Measurements from ENCODE around the gene NRK.
"Not testable (repeated sequence)": the region's sequence is repeated elsewhere in the genome, so short reads cannot be mapped to it uniquely, and the experiment has no call there.

NRK gene, protein sequence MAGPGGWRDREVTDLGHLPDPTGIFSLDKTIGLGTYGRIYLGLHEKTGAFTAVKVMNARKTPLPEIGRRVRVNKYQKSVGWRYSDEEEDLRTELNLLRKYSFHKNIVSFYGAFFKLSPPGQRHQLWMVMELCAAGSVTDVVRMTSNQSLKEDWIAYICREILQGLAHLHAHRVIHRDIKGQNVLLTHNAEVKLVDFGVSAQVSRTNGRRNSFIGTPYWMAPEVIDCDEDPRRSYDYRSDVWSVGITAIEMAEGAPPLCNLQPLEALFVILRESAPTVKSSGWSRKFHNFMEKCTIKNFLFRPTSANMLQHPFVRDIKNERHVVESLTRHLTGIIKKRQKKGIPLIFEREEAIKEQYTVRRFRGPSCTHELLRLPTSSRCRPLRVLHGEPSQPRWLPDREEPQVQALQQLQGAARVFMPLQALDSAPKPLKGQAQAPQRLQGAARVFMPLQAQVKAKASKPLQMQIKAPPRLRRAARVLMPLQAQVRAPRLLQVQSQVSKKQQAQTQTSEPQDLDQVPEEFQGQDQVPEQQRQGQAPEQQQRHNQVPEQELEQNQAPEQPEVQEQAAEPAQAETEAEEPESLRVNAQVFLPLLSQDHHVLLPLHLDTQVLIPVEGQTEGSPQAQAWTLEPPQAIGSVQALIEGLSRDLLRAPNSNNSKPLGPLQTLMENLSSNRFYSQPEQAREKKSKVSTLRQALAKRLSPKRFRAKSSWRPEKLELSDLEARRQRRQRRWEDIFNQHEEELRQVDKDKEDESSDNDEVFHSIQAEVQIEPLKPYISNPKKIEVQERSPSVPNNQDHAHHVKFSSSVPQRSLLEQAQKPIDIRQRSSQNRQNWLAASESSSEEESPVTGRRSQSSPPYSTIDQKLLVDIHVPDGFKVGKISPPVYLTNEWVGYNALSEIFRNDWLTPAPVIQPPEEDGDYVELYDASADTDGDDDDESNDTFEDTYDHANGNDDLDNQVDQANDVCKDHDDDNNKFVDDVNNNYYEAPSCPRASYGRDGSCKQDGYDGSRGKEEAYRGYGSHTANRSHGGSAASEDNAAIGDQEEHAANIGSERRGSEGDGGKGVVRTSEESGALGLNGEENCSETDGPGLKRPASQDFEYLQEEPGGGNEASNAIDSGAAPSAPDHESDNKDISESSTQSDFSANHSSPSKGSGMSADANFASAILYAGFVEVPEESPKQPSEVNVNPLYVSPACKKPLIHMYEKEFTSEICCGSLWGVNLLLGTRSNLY (N-terminal part only)

DNA sequence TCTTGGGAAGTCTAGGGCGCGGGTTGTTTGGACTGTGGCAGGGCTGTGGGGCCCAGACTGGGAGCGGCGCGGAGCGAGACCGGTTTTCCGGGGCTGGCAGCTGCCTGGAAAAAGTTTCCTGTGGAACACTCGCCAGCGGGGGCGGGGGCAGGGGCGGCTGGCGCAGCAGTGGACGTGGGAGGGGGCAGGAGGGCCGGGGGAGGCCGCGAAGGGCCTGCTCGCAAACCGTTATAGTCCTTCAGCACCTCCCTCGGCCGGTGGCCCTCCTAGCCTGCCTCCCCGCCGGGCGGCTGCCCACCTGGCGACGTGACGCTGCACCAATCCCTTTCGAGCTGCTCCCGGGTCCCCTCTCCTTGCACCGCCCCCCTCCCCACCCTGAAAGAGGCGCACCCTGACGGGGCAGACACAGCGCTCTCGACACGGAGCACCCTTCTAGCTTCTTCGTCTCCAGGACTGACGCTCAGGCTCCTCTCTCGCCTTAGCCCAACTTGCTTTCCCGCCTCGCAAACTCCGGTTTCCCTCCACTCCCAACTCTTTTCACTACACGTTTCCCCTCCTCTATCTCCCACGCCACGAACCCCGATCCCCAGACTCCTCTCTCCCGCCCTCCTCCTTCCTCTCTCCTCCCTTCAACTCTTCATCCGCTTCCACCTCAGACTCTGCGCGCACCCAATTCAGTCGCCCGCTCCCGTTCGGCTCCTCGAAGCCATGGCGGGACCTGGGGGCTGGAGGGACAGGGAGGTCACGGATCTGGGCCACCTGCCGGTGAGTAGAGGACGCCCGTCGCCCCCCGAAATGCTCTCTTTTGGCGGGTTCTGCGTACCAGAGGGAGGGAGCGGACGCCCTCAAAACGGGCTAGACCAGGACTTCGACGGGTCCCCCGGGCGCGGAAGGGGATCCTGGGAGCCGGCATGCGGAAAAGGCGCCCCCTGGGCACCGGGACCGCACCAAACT lies at the start of gene NRK:
Gene NRK, plus strand, starts transcription at position 402 of the 954 bp plus-strand sequence. Its CDS starts 307 bp downstream, at position 709.
- TF ChIP-seq, protein P1, sequence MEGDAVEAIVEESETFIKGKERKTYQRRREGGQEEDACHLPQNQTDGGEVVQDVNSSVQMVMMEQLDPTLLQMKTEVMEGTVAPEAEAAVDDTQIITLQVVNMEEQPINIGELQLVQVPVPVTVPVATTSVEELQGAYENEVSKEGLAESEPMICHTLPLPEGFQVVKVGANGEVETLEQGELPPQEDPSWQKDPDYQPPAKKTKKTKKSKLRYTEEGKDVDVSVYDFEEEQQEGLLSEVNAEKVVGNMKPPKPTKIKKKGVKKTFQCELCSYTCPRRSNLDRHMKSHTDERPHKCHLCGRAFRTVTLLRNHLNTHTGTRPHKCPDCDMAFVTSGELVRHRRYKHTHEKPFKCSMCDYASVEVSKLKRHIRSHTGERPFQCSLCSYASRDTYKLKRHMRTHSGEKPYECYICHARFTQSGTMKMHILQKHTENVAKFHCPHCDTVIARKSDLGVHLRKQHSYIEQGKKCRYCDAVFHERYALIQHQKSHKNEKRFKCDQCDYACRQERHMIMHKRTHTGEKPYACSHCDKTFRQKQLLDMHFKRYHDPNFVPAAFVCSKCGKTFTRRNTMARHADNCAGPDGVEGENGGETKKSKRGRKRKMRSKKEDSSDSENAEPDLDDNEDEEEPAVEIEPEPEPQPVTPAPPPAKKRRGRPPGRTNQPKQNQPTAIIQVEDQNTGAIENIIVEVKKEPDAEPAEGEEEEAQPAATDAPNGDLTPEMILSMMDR (IDR thresholded peaks at IDR 0.05; ENCODE audit: low read depth, low read length), result no peak
- DNase-seq (ENCODE audit: extremely low read depth, low read depth), result no peak

DNA sequence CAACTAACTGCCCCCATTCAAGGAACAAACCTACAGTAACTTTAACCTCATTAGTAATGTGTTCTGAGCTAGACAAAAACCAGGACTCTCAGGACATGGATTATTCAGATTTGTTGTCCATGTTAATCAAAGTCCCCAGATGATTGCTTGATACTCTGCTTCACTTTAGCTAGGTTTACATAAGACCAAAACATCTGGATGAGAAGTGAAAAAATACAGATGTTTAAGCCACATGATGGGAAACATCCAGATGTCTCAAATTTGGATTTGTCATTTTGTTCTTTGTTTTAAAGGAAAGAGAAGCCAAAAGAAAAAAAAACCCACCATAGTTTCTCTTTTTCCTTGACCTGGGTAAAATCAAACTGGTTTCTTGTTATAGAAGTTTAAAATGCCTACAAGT lies 48.5 kb upstream of the NRK start:
- DNase-seq (ENCODE audit: extremely low read depth, low read depth), result no peak
- TF ChIP-seq, protein P1 (IDR thresholded peaks at IDR 0.05; ENCODE audit: low read depth, low read length), result no peak

DNA sequence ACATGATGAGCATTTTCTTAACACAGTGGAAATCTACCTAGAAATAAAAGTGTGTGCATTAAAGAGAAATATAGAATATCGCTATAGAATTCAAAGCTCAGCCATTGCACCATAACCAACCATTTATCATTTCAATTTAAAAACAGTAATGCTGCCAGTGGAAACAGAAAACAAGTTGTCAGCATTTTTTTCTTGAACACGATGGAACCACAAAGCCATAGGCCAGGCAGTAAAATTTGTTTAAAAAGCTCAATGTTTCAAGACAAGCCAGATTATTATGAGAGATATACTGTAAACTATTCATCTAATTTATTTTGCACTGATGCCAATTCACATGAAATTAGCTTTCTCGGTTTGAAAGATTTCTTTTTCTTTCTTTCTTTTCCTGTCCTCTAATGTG lies 46.7 kb upstream of the NRK start:
- DNase-seq (ENCODE audit: extremely low read depth, low read depth), result no peak
- TF ChIP-seq, protein P1 (IDR thresholded peaks at IDR 0.05; ENCODE audit: low read depth, low read length), result no peak

DNA sequence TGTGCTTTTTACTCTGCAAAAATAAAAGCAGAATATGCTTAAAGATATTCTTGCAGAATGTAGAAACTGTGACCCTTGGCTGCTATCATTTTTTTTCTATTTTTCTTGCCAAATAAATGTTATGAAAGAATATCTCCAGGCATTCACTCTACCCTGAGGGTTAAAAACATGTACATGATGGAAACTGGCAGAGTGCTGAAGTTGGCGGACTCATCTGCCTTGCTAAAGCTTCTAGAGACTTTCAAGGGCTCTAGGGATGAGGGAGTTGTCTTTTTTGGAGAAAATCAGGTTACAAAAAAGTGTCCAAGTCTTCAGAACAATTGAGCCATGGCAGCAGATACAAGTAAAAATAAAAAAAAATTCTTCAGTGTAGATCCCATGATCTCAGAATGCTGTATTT lies 40.5 kb upstream of the NRK start:
- TF ChIP-seq, protein P1 (IDR thresholded peaks at IDR 0.05; ENCODE audit: low read depth, low read length), result no peak
- no peak for DNase-seq (ENCODE audit: extremely low read depth, low read depth)

DNA sequence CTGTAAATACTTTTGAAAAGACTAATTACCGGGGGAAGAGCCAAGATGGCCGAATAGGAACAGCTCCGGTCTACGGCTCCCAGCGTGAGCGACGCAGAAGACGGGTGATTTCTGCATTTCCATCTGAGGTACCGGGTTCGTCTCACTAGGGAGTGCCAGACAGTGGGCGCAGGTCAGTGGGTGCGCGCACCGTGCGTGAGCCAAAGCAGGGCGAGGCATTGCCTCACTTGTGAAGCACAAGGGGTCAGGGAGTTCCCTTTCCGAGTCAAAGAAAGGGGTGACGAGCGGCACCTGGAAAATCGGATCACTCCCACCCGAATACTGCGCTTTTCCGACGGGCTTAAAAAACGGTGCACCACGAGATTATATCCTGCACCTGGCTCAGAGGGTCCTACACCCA lies 25.5 kb upstream of the NRK start:
- DNase-seq (ENCODE audit: extremely low read depth, low read depth), result not testable (repeated sequence)

DNA sequence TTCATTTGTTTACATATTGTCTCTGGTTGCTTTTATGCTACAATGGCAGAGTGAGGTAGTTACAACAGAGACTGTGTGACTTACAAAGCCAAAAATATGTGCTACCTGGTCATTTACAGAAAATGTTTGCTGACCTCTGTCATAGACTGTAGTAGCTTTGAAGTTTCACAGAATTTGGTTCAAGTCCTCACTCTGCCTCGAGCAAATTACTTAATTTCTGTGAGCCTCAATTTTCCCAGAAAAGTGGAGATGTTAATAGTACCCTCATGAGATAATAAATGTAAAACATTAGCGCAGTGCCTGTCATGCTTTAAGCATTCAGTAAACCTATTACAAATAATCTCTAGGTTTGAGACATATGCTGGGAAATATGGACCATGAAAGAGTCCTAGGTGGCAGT lies 18.4 kb upstream of the NRK start:
- DNase-seq (ENCODE audit: extremely low read depth, low read depth), result no peak
- TF ChIP-seq, protein P1 (IDR thresholded peaks at IDR 0.05; ENCODE audit: low read depth, low read length), result no peak

DNA sequence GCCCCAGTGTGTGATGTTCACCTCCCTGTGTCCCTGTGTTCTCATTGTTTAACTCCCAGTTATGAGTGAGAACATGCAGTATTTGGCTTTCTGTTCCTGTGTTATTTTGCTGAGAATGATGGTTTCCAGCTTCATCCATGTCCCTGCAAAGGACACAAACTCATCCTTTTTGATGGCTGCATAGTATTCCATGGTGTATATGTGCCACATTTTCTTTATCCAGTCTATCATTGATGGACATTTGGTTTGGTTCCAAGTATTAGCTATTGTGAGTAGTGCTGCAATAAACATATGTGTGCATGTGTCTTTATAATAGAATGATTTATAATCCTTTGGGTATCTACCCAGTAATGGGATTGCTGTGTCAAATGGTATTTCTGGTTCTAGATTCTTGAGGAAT lies 16.7 kb upstream of the NRK start:
- not testable (repeated sequence) for DNase-seq (ENCODE audit: extremely low read depth, low read depth)

Measured in AG09319 (cell line).